Measurements from ENCODE around the gene KNG1.
"Not testable (repeated sequence)": the region's sequence is repeated elsewhere in the genome, so short reads cannot be mapped to it uniquely, and the experiment has no call there.

Gene KNG1

GRCh38 chr3:186717039-186717457, at the start of gene KNG1:
KNG1 (plus strand) TSS chr3:186717359; CDS start chr3:186717543, 184 bp downstream.
- no peak for DNase-seq
- in situ Hi-C loops (cut with HindIII; ENCODE audit: low pct_ligation_motif_present, low pct_unique_long_range_greater_than_20kb, low sequenced_read_pairs) = no loop called here

- in situ Hi-C loops (cut with HindIII; ENCODE audit: low pct_ligation_motif_present, low pct_unique_long_range_greater_than_20kb, low sequenced_read_pairs) = no loop called here
- DNase-seq = no peak
These were observed 48.7 kb upstream of the KNG1 start for GRCh38 chr3:186668426-186668825.

GRCh38 chr3:186669378-186670084, 47.6 kb upstream of the KNG1 start:
- DNase-seq = no peak
- in situ Hi-C loops (cut with HindIII; ENCODE audit: low pct_ligation_motif_present, low pct_unique_long_range_greater_than_20kb, low sequenced_read_pairs) = no loop called here

- no peak for DNase-seq
These were observed 47.0 kb upstream of the KNG1 start for GRCh38 chr3:186670155-186670554.

GRCh38 chr3:186671051-186671450, 46.1 kb upstream of the KNG1 start:
- in situ Hi-C loops (cut with HindIII; ENCODE audit: low pct_ligation_motif_present, low pct_unique_long_range_greater_than_20kb, low sequenced_read_pairs) = no loop called here
- no peak for DNase-seq

More at GRCh38 chr3:186670155-186670554, 47.0 kb upstream of the KNG1 start:
- in situ Hi-C loops (cut with HindIII; ENCODE audit: low pct_ligation_motif_present, low pct_unique_long_range_greater_than_20kb, low sequenced_read_pairs) = no loop called here

GRCh38 chr3:186678604-186679003, 38.6 kb upstream of the KNG1 start:
- DNase-seq = no peak
- in situ Hi-C loops (cut with HindIII; ENCODE audit: low pct_ligation_motif_present, low pct_unique_long_range_greater_than_20kb, low sequenced_read_pairs) = no loop called here

GRCh38 chr3:186679151-186679550, 38.0 kb upstream of the KNG1 start:
- DNase-seq = no peak
- in situ Hi-C loops (cut with HindIII; ENCODE audit: low pct_ligation_motif_present, low pct_unique_long_range_greater_than_20kb, low sequenced_read_pairs) = no loop called here

- DNase-seq = no peak
- in situ Hi-C loops (cut with HindIII; ENCODE audit: low pct_ligation_motif_present, low pct_unique_long_range_greater_than_20kb, low sequenced_read_pairs) = no loop called here
These were observed 36.3 kb upstream of the KNG1 start for GRCh38 chr3:186680869-186681268.

GRCh38 chr3:186682812-186683211, 34.3 kb upstream of the KNG1 start:
- no peak for DNase-seq
- in situ Hi-C loops (cut with HindIII; ENCODE audit: low pct_ligation_motif_present, low pct_unique_long_range_greater_than_20kb, low sequenced_read_pairs) = no loop called here

- no peak for DNase-seq
- in situ Hi-C loops (cut with HindIII; ENCODE audit: low pct_ligation_motif_present, low pct_unique_long_range_greater_than_20kb, low sequenced_read_pairs) = no loop called here
These were observed 33.2 kb upstream of the KNG1 start for GRCh38 chr3:186683979-186684378.

GRCh38 chr3:186686475-186686874, 30.7 kb upstream of the KNG1 start:
- in situ Hi-C loops (cut with HindIII; ENCODE audit: low pct_ligation_motif_present, low pct_unique_long_range_greater_than_20kb, low sequenced_read_pairs); DNase-seq: not testable (repeated sequence)

- no peak for DNase-seq
These were observed 30.0 kb upstream of the KNG1 start for GRCh38 chr3:186687120-186687651.

GRCh38 chr3:186690304-186690703, 26.9 kb upstream of the KNG1 start:
- in situ Hi-C loops (cut with HindIII; ENCODE audit: low pct_ligation_motif_present, low pct_unique_long_range_greater_than_20kb, low sequenced_read_pairs); DNase-seq: not testable (repeated sequence)

More at GRCh38 chr3:186687120-186687651, 30.0 kb upstream of the KNG1 start:
- in situ Hi-C loops (cut with HindIII; ENCODE audit: low pct_ligation_motif_present, low pct_unique_long_range_greater_than_20kb, low sequenced_read_pairs) = no loop called here

- in situ Hi-C loops (cut with HindIII; ENCODE audit: low pct_ligation_motif_present, low pct_unique_long_range_greater_than_20kb, low sequenced_read_pairs) = no loop called here
- DNase-seq = no peak
These were observed 25.5 kb upstream of the KNG1 start for GRCh38 chr3:186691676-186692075.

GRCh38 chr3:186693843-186694242, 23.3 kb upstream of the KNG1 start:
- DNase-seq = no peak
- in situ Hi-C loops (cut with HindIII; ENCODE audit: low pct_ligation_motif_present, low pct_unique_long_range_greater_than_20kb, low sequenced_read_pairs) = no loop called here

GRCh38 chr3:186694288-186695032, 22.7 kb upstream of the KNG1 start:
- no peak for DNase-seq
- in situ Hi-C loops (cut with HindIII; ENCODE audit: low pct_ligation_motif_present, low pct_unique_long_range_greater_than_20kb, low sequenced_read_pairs) = no loop called here

GRCh38 chr3:186696522-186696921, 20.6 kb upstream of the KNG1 start:
- in situ Hi-C loops (cut with HindIII; ENCODE audit: low pct_ligation_motif_present, low pct_unique_long_range_greater_than_20kb, low sequenced_read_pairs) = no loop called here
- no peak for DNase-seq

GRCh38 chr3:186697510-186697909, 19.6 kb upstream of the KNG1 start:
- in situ Hi-C loops (cut with HindIII; ENCODE audit: low pct_ligation_motif_present, low pct_unique_long_range_greater_than_20kb, low sequenced_read_pairs) = no loop called here
- no peak for DNase-seq

- in situ Hi-C loops (cut with HindIII; ENCODE audit: low pct_ligation_motif_present, low pct_unique_long_range_greater_than_20kb, low sequenced_read_pairs) = no loop called here
These were observed 16.9 kb upstream of the KNG1 start for GRCh38 chr3:186700267-186700666.

GRCh38 chr3:186702451-186702850, 14.7 kb upstream of the KNG1 start:
- in situ Hi-C loops (cut with HindIII; ENCODE audit: low pct_ligation_motif_present, low pct_unique_long_range_greater_than_20kb, low sequenced_read_pairs); DNase-seq: not testable (repeated sequence)

More at GRCh38 chr3:186700267-186700666, 16.9 kb upstream of the KNG1 start:
- no peak for DNase-seq
